Hepatocyte (in vitro differentiated cells): ENCODE results near the gene LAMC2. TPM values are rescaled to one million over a fixed set of nuclear protein-coding genes. Genes with fewer than 3 reads are reported as not detected.

Source experiments
- DNase-seq: peaks from one replicate; pipeline ENCODE4 v3.0.0-alpha.2; 2016; ENCODE audit warnings: low spot score
- H2AFZ ChIP-seq: fragments of 200-600 bp; sonication (generic); 2 replicates; pipeline ENCODE4 v1.6.0; 2016; ENCODE audit warnings: antibody characterized with exemption, mild to moderate bottlenecking
- H3K27ac ChIP-seq: fragments of 200-600 bp; sonication (generic); 2 replicates; pipeline ENCODE4 v1.5.1; 2016; ENCODE audit warnings: mild to moderate bottlenecking
- H3K27me3 ChIP-seq: fragments of 200-600 bp; sonication (generic); 2 replicates; pipeline ENCODE4 v1.6.1; 2016
- H3K36me3 ChIP-seq: fragments of 200-600 bp; sonication (generic); replicated peaks from 2 replicates; pipeline ENCODE4 v1.5.1; 2016; ENCODE audit warnings: low read depth; ENCODE audit not compliant: insufficient read depth
- H3K4me1 ChIP-seq: fragments of 200-600 bp; sonication (generic); 2 replicates; pipeline ENCODE4 v1.5.1; 2016; ENCODE audit warnings: mild to moderate bottlenecking, moderate library complexity; ENCODE audit not compliant: insufficient read depth
- H3K4me2 ChIP-seq: fragments of 200-600 bp; sonication (generic); 2 replicates; pipeline ENCODE4 v1.6.0; 2016
- H3K4me3 ChIP-seq: fragments of 200-600 bp; sonication (generic); 2 replicates; pipeline ENCODE4 v1.5.1; 2016; ENCODE audit warnings: mild to moderate bottlenecking
- H3K79me2 ChIP-seq: fragments of 200-600 bp; sonication (generic); 2 replicates; pipeline ENCODE4 v1.6.0; 2017; ENCODE audit warnings: mild to moderate bottlenecking
- H3K9me2 ChIP-seq: fragments of 200-600 bp; sonication (generic); replicated peaks from 2 replicates; pipeline ENCODE4 v1.6.0; 2017; ENCODE audit warnings: mild to moderate bottlenecking; ENCODE audit not compliant: insufficient read depth
- H3K9me3 ChIP-seq: fragments of 200-600 bp; sonication (generic); 2 replicates; pipeline ENCODE4 v1.5.1; 2016; ENCODE audit warnings: low read depth, mild to moderate bottlenecking
- H4K20me1 ChIP-seq: fragments of 200-600 bp; sonication (generic); 2 replicates; pipeline ENCODE4 v1.6.0; 2016; ENCODE audit warnings: mild to moderate bottlenecking; ENCODE audit not compliant: insufficient read depth, poor library complexity, severe bottlenecking
- CTCF ChIP-seq: fragments of 200-600 bp; sonication (generic); IDR thresholded peaks from 2 replicates; pipeline ENCODE4 v1.5.1; 2016; ENCODE audit warnings: antibody characterized with exemption, mild to moderate bottlenecking; ENCODE audit not compliant: poor library complexity
- EZH2 ChIP-seq: fragments of 200-600 bp; sonication (generic); IDR thresholded peaks from 2 replicates; pipeline ENCODE4 v1.6.1; 2016; ENCODE audit warnings: antibody characterized with exemption, mild to moderate bottlenecking, borderline replicate concordance
- EZH2phosphoT487 ChIP-seq: fragments of 200-600 bp; sonication (generic); IDR thresholded peaks from one replicate; pipeline ENCODE4 v1.6.1; 2018; ENCODE audit warnings: antibody characterized with exemption, mild to moderate bottlenecking, low read depth, moderate library complexity; ENCODE audit not compliant: unreplicated experiment, severe bottlenecking
- WGBS: methylation state at CpG from one replicate; pipeline ENCODE4 v1.1.6; 2016; ENCODE audit warnings: low lambda C conversion rate; ENCODE audit errors: missing lambda C conversion rate; 5-methylcytosine and 5-hydroxymethylcytosine counted together
- polyA plus RNA-seq: library from polyadenylated mRNA; unstranded; fragments of >200 nt; fragmentation: Nextera tagmentation; extraction: Ambion mirVana; gene quantifications from 2 replicates; pipeline ENCODE4 v1.2.1, GENCODE V29; 2016
- total RNA-seq: library from RNA; depleted of rRNA; stranded (reverse); fragments of >200 nt; gene quantifications from 2 replicates; pipeline ENCODE4 v1.2.3, GENCODE V29; 2014

Gene LAMC2
- total and polyA plus RNA-seq, 2 experiments from 2014 or later: 45.3 to 76.3 TPM

- Histone ChIP-seq H2AFZ (no peak overlapping the region), H3K9me3 (no peaks in the 10 kb centered on the region), H4K20me1 (no peaks in the 10 kb centered on the region), H3K27me3 (no peaks in the 10 kb centered on the region), H3K27ac (no peak overlapping the region), H3K36me3 (no peaks in the 10 kb centered on the region), H3K4me2 (no peak overlapping the region), H3K9me2 (no peaks in the 10 kb centered on the region), H3K79me2 (no peaks in the 10 kb centered on the region), H3K4me1 (no peaks in the 10 kb centered on the region), H3K4me3 (no peak overlapping the region)
- TF ChIP-seq EZH2: no peak
- no peak for TF ChIP-seq EZH2phosphoT487
- TF ChIP-seq CTCF: no peak
- 84% methylated on average over 4 of the region's 4 CpGs for WGBS
- DNase-seq: no peak
These were observed 63.1 kb downstream of the LAMC2 start for GRCh38 chr1:183248989-183249691.

GRCh38 chr1:183249941-183250452 is 63.9 kb downstream of the LAMC2 start:
- H3K27ac ChIP-seq: no peak overlapping the region
- H3K4me3 ChIP-seq: no peak overlapping the region
- no peak overlapping the region for H3K4me2 ChIP-seq
- WGBS: 86% methylated on average over 5 of the region's 5 CpGs
- H2AFZ ChIP-seq: no peak overlapping the region
- no peak for TF ChIP-seq EZH2
- no peaks in the 10 kb centered on the region for H3K79me2 ChIP-seq
- no peaks in the 10 kb centered on the region for H3K27me3 ChIP-seq
- no peaks in the 10 kb centered on the region for H4K20me1 ChIP-seq
- DNase-seq: no peak
- H3K4me1 ChIP-seq: no peaks in the 10 kb centered on the region
- H3K9me2 ChIP-seq: no peaks in the 10 kb centered on the region
- H3K9me3 ChIP-seq: no peaks in the 10 kb centered on the region
- H3K36me3 ChIP-seq: no peaks in the 10 kb centered on the region

GRCh38 chr1:183251101-183251958 is 65.3 kb downstream of the LAMC2 start:
- Histone ChIP-seq H3K79me2 (no peaks in the 10 kb centered on the region), H3K9me2 (no peaks in the 10 kb centered on the region)
- TF ChIP-seq EZH2 (no peak), EZH2phosphoT487 (no peak), CTCF (no peak)

More at GRCh38 chr1:183251101-183251958, 65.3 kb downstream of the LAMC2 start:
- Histone ChIP-seq H3K4me3 (no peak overlapping the region), H3K4me2 (no peak overlapping the region), H3K9me3 (no peaks in the 10 kb centered on the region), H3K4me1 (no peaks in the 10 kb centered on the region), H3K27me3 (no peaks in the 10 kb centered on the region), H2AFZ (no peak overlapping the region), H4K20me1 (no peaks in the 10 kb centered on the region), H3K36me3 (no peaks in the 10 kb centered on the region), H3K27ac (no peak overlapping the region)
- DNase-seq: no peak
- WGBS: 98% methylated on average over 12 of the region's 12 CpGs
